Measurements from ENCODE around the gene KRTAP20-3.

The KRTAP20-3 gene

DNA sequence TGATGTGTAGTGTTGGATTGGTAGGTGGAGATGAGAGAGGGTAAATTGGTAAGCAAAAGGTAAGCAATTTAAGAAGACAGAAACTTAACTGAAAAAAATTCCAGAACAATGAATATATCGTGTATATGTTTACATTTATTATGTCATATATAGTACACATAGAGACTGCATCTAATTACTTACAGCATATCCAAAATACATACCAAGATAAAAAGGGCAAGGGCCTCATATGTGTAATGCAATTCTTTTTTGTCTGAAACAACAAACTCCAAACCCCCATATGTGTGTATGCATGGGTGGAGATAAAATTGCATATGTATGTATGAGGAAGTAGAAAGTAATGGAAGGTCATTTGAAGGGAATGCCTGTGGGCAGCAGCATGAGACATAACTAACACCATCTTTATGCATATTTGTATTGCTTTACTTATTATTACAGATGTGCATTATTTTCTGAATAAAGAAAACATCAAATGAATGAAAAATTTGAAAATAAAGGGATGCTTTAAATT, 4.3 kb downstream of the KRTAP20-3 start:
- CTCF ChIA-PET, result no interaction called here
- H3K36me3 ChIP-seq (ENCODE audit: control insufficient read depth in 2 of 2, insufficient read depth in 1 of 2, low read length in 2 of 2), result no peaks in the 10 kb centered on the region
- no peak overlapping the region for H3K4me3 ChIP-seq (ENCODE audit: low read depth, low read length)
- H3K27ac ChIP-seq (ENCODE audit: extremely low read depth, low read depth, low read length), result no peak overlapping the region
- no peaks in the 10 kb centered on the region for H3K9me3 ChIP-seq (ENCODE audit: control insufficient read depth, insufficient read depth, low read depth, low read length)
- TF ChIP-seq, protein P1, sequence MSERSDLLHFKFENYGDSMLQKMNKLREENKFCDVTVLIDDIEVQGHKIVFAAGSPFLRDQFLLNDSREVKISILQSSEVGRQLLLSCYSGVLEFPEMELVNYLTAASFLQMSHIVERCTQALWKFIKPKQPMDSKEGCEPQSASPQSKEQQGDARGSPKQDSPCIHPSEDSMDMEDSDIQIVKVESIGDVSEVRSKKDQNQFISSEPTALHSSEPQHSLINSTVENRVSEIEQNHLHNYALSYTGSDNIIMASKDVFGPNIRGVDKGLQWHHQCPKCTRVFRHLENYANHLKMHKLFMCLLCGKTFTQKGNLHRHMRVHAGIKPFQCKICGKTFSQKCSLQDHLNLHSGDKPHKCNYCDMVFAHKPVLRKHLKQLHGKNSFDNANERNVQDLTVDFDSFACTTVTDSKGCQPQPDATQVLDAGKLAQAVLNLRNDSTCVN (tag by site-specific recombination; optimal IDR thresholded peaks at IDR 0.05), result no peak
- no peak for TF ChIP-seq ZNF37A (tag by site-specific recombination; IDR thresholded peaks at IDR 0.05)
- TF ChIP-seq ZNF654 (tag by site-specific recombination; IDR thresholded peaks at IDR 0.05; ENCODE audit: low read depth), result no peak
- no peak for TF ChIP-seq ZNF423 (tag by site-specific recombination; IDR thresholded peaks at IDR 0.05)
- TF ChIP-seq ZNF138 (tag by site-specific recombination; IDR thresholded peaks at IDR 0.05; ENCODE audit: borderline replicate concordance), result no peak
- TF ChIP-seq ZNF544 (tag by site-specific recombination; IDR thresholded peaks at IDR 0.05), result no peak
- TF ChIP-seq ZNF324 (tag by site-specific recombination; IDR thresholded peaks at IDR 0.05), result no peak
- TF ChIP-seq ZNF785 (tag by site-specific recombination; IDR thresholded peaks at IDR 0.05), result no peak
- no peak for TF ChIP-seq ZNF302 (tag by site-specific recombination; IDR thresholded peaks at IDR 0.05; ENCODE audit: low read depth)
- no peak for TF ChIP-seq ZNF585B (tag by site-specific recombination; IDR thresholded peaks at IDR 0.05)
- no peak for TF ChIP-seq ZNF843 (tag by site-specific recombination; IDR thresholded peaks at IDR 0.05)
- POLR2A ChIA-PET, result no interaction called here
- no peaks in the 10 kb centered on the region for H3K4me1 ChIP-seq (ENCODE audit: control insufficient read depth, insufficient read depth, low read length)

DNA sequence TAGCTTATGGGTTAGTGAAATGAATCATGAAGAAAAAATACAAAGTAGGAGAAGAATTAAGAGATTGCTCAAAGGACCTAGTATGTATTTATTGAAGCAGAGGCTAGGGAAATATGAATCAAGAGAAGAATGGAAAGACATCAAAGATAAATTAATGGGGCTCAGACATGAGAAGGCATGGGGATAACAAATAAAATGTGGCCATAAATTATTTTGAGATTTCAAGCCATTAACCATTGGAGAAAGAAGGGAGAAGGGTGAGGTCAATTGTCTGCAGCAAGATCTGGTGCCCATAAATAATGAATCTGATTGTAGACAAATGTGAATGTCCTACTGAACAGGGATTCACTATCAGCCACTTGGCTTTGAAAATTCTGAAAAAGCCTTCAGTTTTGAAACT, 10.2 kb downstream of the KRTAP20-3 start:
- POLR2A ChIA-PET, result no interaction called here

DNA sequence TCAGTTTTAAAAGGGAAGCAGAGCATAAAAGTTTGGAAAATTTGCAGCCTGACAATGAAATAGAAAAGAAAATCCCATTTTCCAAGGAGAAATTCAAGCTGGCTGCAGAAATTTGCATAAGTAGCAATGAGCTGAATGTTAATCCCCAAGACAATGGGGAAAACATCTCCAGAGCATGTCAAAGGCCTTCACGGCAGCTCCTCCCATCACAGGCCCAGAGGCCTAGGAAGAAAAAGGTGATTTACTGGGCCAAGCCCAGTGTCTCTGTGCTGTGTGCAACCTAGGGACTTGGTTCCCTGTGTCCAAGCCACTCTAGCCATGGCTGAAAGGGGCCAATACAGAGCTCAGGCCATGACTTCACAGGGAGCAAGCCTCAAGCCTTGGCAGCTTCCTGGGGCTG, 26.1 kb downstream of the KRTAP20-3 start:
- CTCF ChIA-PET, result interaction anchor here (0.6 kb wide), 2 partner anchors 21 to 102 kb away, joined by 3 read pairs; no protein-coding TSS in a partner anchor
- Histone ChIP-seq H3K4me1 (ENCODE audit: control insufficient read depth, insufficient read depth, low read length) (no peaks in the 10 kb centered on the region), H3K27ac (ENCODE audit: extremely low read depth, low read depth, low read length) (no peak overlapping the region), H3K36me3 (ENCODE audit: control insufficient read depth in 2 of 2, insufficient read depth in 1 of 2, low read length in 2 of 2) (no peaks in the 10 kb centered on the region), H3K9me3 (ENCODE audit: control insufficient read depth, insufficient read depth, low read depth, low read length) (no peaks in the 10 kb centered on the region), H3K4me3 (ENCODE audit: low read depth, low read length) (no peak overlapping the region)
- POLR2A ChIA-PET, result no interaction called here
- no peak for TF ChIP-seq ZNF629 (tag by site-specific recombination; IDR thresholded peaks at IDR 0.05)
- no peak for TF ChIP-seq ZNF184 (tag by site-specific recombination; IDR thresholded peaks at IDR 0.05)
- no peak for TF ChIP-seq SALL2 (tag by site-specific recombination; IDR thresholded peaks at IDR 0.05; ENCODE audit: borderline replicate concordance)
- TF ChIP-seq, protein P2, sequence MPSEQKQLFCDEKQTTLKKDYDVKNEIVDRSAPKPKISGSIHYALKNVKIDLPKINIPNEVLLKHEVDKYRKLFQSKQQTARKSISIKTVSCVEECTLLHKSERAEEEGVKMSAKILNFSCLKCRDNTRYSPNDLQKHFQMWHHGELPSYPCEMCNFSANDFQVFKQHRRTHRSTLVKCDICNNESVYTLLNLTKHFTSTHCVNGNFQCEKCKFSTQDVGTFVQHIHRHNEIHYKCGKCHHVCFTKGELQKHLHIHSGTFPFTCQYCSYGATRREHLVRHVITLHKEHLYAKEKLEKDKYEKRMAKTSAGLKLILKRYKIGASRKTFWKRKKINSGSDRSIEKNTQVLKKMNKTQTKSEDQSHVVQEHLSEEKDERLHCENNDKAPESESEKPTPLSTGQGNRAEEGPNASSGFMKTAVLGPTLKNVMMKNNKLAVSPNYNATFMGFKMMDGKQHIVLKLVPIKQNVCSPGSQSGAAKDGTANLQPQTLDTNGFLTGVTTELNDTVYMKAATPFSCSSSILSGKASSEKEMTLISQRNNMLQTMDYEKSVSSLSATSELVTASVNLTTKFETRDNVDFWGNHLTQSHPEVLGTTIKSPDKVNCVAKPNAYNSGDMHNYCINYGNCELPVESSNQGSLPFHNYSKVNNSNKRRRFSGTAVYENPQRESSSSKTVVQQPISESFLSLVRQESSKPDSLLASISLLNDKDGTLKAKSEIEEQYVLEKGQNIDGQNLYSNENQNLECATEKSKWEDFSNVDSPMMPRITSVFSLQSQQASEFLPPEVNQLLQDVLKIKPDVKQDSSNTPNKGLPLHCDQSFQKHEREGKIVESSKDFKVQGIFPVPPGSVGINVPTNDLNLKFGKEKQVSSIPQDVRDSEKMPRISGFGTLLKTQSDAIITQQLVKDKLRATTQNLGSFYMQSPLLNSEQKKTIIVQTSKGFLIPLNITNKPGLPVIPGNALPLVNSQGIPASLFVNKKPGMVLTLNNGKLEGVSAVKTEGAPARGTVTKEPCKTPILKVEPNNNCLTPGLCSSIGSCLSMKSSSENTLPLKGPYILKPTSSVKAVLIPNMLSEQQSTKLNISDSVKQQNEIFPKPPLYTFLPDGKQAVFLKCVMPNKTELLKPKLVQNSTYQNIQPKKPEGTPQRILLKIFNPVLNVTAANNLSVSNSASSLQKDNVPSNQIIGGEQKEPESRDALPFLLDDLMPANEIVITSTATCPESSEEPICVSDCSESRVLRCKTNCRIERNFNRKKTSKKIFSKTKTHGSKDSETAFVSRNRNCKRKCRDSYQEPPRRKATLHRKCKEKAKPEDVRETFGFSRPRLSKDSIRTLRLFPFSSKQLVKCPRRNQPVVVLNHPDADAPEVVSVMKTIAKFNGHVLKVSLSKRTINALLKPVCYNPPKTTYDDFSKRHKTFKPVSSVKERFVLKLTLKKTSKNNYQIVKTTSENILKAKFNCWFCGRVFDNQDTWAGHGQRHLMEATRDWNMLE (tag by site-specific recombination; conservative IDR thresholded peaks at IDR 0.05; ENCODE audit: low read depth), result no peak
- TF ChIP-seq ZNF473 (tag by site-specific recombination; IDR thresholded peaks at IDR 0.05), result no peak
- TF ChIP-seq ZNF2 (tag by site-specific recombination; IDR thresholded peaks at IDR 0.05), result no peak
- no peak for TF ChIP-seq ZNF530 (tag by site-specific recombination; IDR thresholded peaks at IDR 0.05; ENCODE audit: low read depth)
- TF ChIP-seq, protein P3, sequence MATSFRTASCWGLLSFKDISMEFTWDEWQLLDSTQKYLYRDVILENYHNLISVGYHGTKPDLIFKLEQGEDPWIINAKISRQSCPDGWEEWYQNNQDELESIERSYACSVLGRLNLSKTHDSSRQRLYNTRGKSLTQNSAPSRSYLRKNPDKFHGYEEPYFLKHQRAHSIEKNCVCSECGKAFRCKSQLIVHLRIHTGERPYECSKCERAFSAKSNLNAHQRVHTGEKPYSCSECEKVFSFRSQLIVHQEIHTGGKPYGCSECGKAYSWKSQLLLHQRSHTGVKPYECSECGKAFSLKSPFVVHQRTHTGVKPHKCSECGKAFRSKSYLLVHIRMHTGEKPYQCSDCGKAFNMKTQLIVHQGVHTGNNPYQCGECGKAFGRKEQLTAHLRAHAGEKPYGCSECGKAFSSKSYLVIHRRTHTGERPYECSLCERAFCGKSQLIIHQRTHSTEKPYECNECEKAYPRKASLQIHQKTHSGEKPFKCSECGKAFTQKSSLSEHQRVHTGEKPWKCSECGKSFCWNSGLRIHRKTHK (tag by site-specific recombination; IDR thresholded peaks at IDR 0.05), result no peak

More for the DNA sequence above, 10.2 kb downstream of the KRTAP20-3 start:
- Histone ChIP-seq H3K9me3 (ENCODE audit: control insufficient read depth, insufficient read depth, low read depth, low read length) (no peaks in the 10 kb centered on the region), H3K4me3 (ENCODE audit: low read depth, low read length) (no peak overlapping the region), H3K36me3 (ENCODE audit: control insufficient read depth in 2 of 2, insufficient read depth in 1 of 2, low read length in 2 of 2) (no peaks in the 10 kb centered on the region), H3K4me1 (ENCODE audit: control insufficient read depth, insufficient read depth, low read length) (no peaks in the 10 kb centered on the region), H3K27ac (ENCODE audit: extremely low read depth, low read depth, low read length) (no peak overlapping the region)
- CTCF ChIA-PET, result interaction anchor here (0.7 kb wide), 1 partner anchor 563 kb away, joined by 3 read pairs; no protein-coding TSS in a partner anchor
- TF ChIP-seq ZNF169 (tag by site-specific recombination; IDR thresholded peaks at IDR 0.05) (no peak), ZNF521 (tag by site-specific recombination; IDR thresholded peaks at IDR 0.05) (no peak), REPIN1 (tag by site-specific recombination; IDR thresholded peaks at IDR 0.05; ENCODE audit: low read depth) (no peak), ZNF16 (tag by site-specific recombination; IDR thresholded peaks at IDR 0.05; ENCODE audit: low read depth) (no peak), BCL11A (tag by site-specific recombination; IDR thresholded peaks at IDR 0.05; ENCODE audit: low read depth) (no peak)
- TF ChIP-seq, protein P4, sequence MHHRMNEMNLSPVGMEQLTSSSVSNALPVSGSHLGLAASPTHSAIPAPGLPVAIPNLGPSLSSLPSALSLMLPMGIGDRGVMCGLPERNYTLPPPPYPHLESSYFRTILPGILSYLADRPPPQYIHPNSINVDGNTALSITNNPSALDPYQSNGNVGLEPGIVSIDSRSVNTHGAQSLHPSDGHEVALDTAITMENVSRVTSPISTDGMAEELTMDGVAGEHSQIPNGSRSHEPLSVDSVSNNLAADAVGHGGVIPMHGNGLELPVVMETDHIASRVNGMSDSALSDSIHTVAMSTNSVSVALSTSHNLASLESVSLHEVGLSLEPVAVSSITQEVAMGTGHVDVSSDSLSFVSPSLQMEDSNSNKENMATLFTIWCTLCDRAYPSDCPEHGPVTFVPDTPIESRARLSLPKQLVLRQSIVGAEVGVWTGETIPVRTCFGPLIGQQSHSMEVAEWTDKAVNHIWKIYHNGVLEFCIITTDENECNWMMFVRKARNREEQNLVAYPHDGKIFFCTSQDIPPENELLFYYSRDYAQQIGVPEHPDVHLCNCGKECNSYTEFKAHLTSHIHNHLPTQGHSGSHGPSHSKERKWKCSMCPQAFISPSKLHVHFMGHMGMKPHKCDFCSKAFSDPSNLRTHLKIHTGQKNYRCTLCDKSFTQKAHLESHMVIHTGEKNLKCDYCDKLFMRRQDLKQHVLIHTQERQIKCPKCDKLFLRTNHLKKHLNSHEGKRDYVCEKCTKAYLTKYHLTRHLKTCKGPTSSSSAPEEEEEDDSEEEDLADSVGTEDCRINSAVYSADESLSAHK (tag by site-specific recombination; IDR thresholded peaks at IDR 0.05), result no peak

All from HEK293 (cell line).